HuH-7.5 (cell line): ENCODE data around the gene ACVR1B.

Experiments used
- DNase-seq: peaks from one replicate; pipeline ENCODE4 v3.0.0; 2011; ENCODE audit warnings: low spot score

Gene ACVR1B

DNA sequence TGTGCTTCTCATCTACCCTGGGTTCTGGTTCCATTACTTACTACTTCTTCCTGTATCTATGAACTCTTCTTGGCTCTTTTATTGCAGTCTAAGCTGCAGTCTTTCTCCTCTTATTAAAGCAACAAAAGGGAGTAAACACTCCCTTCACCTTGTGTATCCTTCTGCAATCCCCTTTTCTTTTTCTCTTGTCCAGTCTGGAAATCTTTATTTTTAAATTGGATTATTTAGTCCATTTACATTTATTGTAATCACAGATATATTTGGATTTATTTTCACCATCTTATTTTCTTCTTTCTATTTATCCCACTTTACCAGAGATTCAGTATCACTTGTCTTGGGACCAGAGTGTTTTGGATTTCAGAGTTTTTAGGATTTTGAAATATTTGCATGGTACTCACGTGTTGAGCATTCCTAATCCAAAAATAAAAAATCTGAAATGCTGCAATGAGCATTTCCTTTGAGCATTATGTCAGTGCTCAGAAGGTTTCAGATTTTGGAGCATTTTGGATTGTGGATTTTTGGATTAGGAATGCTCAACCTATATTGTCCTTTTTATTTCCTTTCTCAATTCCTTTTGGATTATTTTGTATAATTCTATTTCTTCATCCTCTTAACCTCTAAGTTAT lies 6.8 kb upstream of the ACVR1B start:
- no peak for DNase-seq

DNA sequence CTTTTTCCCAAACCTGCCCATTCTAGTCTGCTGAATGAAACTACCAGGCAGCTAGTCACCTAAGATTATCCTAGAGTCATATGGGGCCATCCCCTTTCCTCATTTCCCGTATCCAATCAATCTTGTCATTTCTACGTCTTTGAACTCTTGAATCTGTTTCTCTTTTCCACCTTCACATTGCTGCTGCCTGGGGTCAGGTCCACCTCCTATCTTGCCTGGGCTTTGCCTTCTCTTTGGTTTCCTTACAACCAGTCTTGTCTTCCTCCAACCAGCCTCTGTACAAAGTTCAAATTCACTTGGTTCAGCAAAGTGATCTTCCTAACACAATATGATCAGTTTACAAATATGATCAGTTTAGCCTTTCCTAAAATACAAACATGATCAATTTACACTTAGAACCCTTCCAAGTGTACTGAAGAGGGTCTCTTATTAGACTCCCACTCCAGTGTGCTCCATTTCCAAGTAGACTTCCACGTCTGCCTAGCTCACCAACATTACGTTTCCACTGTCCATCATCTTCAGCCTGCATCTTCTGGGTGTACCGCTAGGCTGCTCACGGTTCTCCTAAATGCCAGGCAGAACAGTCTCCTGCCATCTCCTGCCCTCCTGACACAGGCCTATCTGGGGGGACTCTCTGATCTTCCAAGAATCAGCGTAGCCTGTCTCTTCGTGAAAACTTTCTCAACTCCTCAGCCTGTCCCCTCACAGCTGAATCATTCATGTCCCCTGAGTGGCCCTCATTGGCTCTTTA lies 4.1 kb upstream of the ACVR1B start:
- DNase-seq = no peak

- DNase-seq = no peak
Measured at GRCh38 chr12:51948066-51948465, 3.4 kb upstream of the ACVR1B start.

- no peak for DNase-seq
Measured at GRCh38 chr12:51949342-51950030, 2.0 kb upstream of the ACVR1B start.

DNA sequence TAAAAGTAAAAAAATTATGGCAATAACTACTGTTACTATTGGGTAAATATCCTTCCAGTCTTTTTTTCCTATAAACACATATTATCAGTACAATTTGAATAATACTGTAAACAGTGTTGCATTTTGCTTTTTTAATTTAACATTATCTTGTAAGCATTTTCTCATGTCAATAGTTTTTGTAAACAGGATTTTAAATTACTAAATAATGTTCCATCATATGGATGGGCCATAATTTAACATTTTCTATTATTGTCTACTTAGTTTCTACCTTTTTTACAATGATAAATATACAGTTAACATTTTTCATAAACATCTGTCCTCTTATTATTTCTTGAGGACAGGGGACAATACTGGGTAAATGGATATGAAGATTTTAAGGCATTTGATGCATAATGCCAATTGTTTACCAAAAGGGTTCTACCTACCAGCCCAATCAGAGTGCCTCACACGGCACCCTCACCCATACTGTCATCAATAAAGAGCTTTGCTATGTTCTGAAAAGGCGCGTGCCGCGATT lies 759 bp upstream of the ACVR1B start:
- DNase-seq = no peak

DNA sequence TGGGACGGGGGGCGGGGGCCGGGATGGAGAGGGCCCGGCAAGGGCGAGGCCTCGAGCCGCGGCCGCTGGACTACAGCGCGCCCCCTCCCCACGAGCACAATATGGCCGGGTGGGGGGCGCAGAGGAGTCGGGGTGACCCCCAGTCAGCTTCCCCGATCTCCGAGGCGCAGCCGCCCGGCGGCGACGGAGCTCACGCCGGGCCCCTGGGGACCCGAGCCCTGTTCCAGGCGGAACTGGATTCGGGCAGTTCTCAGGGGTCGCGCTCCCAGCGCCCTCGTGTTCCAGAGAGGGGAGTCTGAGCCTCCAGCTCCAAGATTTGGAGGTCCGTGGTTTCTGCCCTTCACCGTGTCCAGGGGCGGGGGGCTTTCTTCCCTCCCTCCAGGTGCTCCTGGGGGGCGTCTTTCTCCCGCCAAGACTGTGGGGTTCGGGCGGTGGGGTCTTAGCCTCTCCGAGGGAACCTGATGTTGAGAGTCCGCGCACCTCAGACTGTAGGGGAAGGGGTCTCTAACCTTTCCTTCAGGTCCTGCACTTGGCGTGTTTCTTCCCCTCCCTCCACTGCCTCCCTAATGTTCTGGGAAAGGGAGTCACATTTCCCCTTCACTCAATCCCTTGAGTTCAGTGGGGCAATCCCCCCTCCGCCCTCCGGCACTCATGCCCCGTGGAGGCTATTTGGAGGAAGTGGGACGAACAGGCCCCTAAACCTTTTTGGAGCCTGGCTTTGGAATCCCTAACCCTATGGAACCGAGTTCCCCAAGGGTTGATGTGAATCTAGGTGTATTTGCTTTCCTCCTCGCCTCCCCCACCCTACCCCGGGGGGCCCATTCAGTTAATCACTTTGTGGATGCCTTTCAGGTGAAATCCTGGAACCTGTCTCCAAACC lies 584 bp downstream of the ACVR1B start:
- no peak for DNase-seq

GRCh38 chr12:51953089-51953488 lies 1.6 kb downstream of the ACVR1B start:
- no peak for DNase-seq

DNA sequence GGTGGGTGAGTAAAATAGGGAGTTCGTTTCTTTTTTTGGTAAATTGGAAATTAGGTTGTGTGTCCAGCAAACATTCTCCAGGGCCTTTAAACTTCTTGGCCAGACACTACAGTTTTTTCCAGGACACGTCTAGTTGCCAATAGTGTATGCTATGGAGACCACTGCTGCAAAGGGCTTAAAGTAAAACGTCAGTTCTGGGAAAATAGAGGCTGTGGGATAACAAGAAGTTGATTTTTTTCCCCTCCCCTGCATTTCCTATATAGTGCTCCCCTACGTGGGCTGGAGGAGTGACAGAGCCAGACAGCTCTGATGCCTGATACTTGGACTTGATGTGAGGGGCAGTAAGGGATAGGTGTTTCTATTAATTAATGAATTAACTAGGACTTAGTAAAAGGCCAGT lies 2.4 kb downstream of the ACVR1B start:
- no peak for DNase-seq

DNA sequence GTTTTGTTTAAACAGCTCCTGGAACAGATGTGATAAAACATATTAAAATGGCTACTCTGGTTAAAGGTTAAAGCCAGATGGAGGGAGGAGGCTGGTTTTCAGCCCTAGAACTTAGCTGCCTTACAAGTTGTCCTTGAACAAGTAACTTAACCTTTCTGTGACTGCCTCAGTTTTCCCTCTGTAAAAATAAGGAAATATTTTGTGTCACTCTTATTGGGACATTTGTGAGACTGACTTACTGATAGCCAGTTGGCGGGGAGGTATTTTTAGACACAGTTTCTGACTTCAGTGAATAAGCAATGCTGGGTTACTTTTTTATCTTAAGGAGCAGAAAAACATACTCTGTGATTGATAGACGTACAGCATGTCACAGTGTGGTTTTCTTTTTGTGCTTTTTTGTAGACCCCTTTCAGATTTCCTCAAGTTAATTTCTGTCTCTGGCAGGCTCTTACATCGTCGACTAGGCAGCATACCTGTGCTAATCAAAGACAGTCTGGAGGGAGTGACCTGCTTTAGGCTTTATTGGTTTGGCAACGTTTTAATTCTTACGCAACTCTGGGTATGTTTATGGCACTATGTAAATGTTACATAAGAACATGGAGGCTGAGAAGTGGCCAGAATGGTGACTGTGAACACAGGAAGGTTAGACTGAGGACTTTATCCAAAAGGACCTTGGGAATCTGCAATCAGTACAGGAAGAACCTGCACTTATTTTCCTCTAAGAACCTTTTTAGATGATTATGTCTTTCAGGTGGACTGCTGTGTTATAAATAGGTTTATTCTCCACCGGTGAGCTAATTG lies 3.3 kb downstream of the ACVR1B start:
- peak; percentile 39 for DNase-seq

DNA sequence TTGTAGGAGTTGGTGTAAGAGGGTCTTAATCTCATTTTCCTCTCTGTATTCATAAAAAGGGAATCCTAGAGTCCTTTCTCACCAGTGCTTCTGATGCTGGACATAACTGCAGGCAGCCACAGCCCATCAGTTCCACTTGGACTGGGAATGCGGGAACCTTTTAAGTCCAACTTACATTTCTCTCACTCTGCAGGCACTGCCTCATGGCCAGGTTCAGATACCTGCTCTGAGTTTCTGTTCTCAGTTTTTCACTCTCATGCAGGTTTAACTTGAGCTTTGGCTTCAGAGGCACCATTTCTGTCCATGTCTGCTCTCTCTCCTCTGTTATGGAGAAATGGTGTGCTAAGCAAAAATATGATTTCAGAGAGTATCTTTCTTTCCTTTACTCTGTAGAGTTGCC lies 4.2 kb downstream of the ACVR1B start:
- DNase-seq = no peak

- DNase-seq = no peak
Measured at GRCh38 chr12:51958542-51958941, 7.0 kb downstream of the ACVR1B start.

GRCh38 chr12:51959211-51959610 lies 7.7 kb downstream of the ACVR1B start:
- no peak for DNase-seq

DNA sequence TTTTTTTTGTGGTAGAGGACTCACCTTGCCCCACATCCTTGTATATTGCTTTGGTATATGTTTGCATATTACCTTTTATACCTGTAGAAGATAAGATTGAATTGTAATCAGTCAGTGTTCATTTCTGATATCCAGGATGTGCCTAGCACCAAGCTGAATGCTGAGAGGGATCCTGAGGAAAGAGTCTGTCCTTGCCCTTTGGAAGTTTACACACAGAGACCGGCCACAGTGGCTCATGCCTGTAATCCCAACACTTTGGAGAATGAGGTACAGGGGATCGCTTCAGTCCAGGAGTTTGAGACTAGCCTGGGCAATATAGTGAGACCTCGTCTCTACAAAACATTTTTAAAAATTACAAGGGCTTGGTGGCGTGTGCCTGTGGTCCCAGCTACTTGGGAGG lies 8.4 kb downstream of the ACVR1B start:
- DNase-seq = no peak

DNA sequence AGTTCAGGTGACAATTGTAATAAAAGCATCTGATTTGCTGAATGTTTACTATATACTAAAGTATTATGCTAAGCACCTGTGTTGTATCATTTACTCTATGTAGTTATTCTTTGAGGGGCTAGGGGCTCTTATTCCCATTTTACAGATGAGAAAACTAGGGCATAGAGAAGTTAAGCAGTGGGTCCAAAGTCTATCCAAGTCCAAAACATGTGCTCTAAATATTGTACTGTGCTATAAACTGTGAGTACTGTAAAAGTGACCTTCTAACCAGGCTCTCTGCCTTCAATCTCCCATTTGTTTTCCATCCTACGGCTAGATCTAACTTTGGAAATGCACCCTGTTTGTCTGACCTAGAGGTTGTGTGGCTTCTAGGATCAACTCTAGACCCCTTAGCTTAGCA lies 9.0 kb downstream of the ACVR1B start:
- no peak for DNase-seq

GRCh38 chr12:51960890-51961289 lies 9.4 kb downstream of the ACVR1B start:
- DNase-seq = no peak

- no peak for DNase-seq
Measured at GRCh38 chr12:51961834-51962233, 10.3 kb downstream of the ACVR1B start.

DNA sequence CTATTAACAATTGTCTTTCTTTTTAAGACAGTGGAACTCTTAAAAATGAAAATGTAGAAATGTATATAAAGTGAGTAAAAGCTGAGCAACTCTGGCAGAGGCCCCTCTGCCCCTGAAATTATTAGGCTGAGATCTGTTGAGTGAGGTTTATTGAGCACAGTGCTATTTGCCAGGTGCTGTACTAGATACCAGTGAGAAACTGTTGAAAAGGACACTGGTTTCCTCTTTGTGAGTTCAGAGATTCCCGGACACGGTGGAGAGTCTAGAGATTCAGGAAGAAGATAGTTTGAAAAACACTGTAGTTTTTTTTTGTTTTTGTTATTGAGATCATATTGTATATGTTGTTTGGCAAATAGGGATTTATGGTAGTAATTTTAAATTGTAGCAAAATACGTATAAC lies 11.2 kb downstream of the ACVR1B start:
- no peak for DNase-seq

DNA sequence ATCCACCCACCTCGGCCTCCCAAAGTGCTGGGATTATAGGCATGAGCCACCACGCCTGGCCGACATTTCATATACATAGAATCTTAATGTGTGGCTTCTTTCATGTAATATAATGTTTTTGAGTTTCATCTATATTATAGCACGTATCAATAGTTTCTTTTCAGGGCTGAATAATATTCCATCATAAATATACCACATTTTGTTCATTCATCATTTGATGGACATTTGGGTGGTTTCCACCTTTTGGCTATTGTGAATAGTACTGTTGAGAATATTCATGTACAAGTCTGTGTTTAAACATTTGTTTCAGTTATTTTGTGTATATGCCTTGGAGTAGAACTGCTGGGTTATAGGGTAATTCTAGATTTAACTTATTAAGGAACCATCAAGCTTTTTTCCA lies 12.0 kb downstream of the ACVR1B start:
- no peak for DNase-seq

- no peak for DNase-seq
Measured at GRCh38 chr12:51969643-51970042, 18.1 kb downstream of the ACVR1B start.

GRCh38 chr12:51970904-51971646 lies 19.6 kb downstream of the ACVR1B start:
- DNase-seq = peak; percentile 46
